H1 (cell line): ENCODE results near the gene BBS9. TPM values are rescaled to one million over a fixed set of nuclear protein-coding genes. Genes with fewer than 3 reads are reported as not detected.

Experiments
- CTCF ChIA-PET: fragments of 300-600 bp; sonication (Branson Sonifier 250); formaldehyde crosslinking; loops from one replicate; lab custom pipeline; 2021; ENCODE audit not compliant: partially characterized antibody; lab: Charles Lee
- POLR2A ChIA-PET: fragments of 300-600 bp; sonication (Branson Sonifier 250); formaldehyde crosslinking; loops from one replicate; lab custom pipeline; 2021; ENCODE audit warnings: inconsistent platforms; ENCODE audit not compliant: partially characterized antibody; lab: Charles Lee
- DNase-seq, 2 experiments: peaks; one replicate each; pipeline versions ENCODE4 v3.0.0 to v3.0.0-alpha.2; 2010 to 2022; ENCODE audit warnings: low spot score in 2 of 2, low read depth in 1 of 2, mixed read lengths in 1 of 2
- FAIRE-seq: peaks from 2 replicates; lab custom pipeline; 2011; peaks lifted over from hg19 to GRCh38; lab: Jason Lieb, UNC
- H2AFZ ChIP-seq: 2 replicates; pipeline ENCODE4 v1.8.1; 2012; ENCODE audit warnings: low read length, inconsistent platforms
- H2AK5ac ChIP-seq: 2 replicates; pipeline ENCODE4 v1.6.1; 2013; ENCODE audit warnings: low read depth, low read length
- H2BK120ac ChIP-seq: replicated peaks from 2 replicates; pipeline ENCODE3; 2013; ENCODE audit warnings: low read depth, low read length, inconsistent platforms
- H2BK12ac ChIP-seq: 2 replicates; pipeline ENCODE4 v1.6.1; 2013; ENCODE audit warnings: low read depth, low read length
- H2BK15ac ChIP-seq: 2 replicates; pipeline ENCODE4 v1.6.1; 2013; ENCODE audit warnings: low read length
- H2BK20ac ChIP-seq: 2 replicates; pipeline ENCODE4 v1.6.1; 2013; ENCODE audit warnings: low read length
- H2BK5ac ChIP-seq: 2 replicates; pipeline ENCODE4 v1.6.1; 2013; ENCODE audit warnings: low read depth, low read length
- H3K14ac ChIP-seq: 2 replicates; pipeline ENCODE4 v1.6.1; 2013; ENCODE audit warnings: inconsistent platforms; ENCODE audit not compliant: insufficient read length
- H3K18ac ChIP-seq: 2 replicates; pipeline ENCODE4 v1.6.1; 2013; ENCODE audit warnings: low read length; ENCODE audit errors: extremely low read depth
- H3K23ac ChIP-seq: 2 replicates; pipeline ENCODE4 v1.6.1; 2013; ENCODE audit warnings: inconsistent platforms; ENCODE audit not compliant: insufficient read length
- H3K23me2 ChIP-seq: 2 replicates; pipeline ENCODE4 v1.6.1; 2013; ENCODE audit warnings: low read depth, low read length
- H3K27ac ChIP-seq: 2 replicates; pipeline ENCODE4 v1.6.1; 2011; ENCODE audit warnings: low read depth, low read length, inconsistent platforms
- H3K27me3 ChIP-seq, 4 experiments: replicated peaks in 1 of 4; 1 replicate in 1 of 4; 2 replicates in 3 of 4; pipeline versions ENCODE4 v1.6.1 to v1.8.1; 2011 to 2013; ENCODE audit warnings: low read length in 3 of 4, mild to moderate bottlenecking in 3 of 4, inconsistent platforms in 2 of 4, mixed read lengths in 2 of 4, moderate library complexity in 1 of 4; ENCODE audit not compliant: control insufficient read depth in 3 of 4, insufficient read depth in 3 of 4; ENCODE audit errors: extremely low read depth in 1 of 4
- H3K36me3 ChIP-seq, 4 experiments: 2 replicates each; pipeline versions ENCODE4 v1.6.1 to v1.8.1; 2011 to 2013; ENCODE audit warnings: mild to moderate bottlenecking in 4 of 4, low read length in 3 of 4, moderate library complexity in 2 of 4, control low read depth in 1 of 4, inconsistent platforms in 1 of 4; ENCODE audit not compliant: insufficient read depth in 4 of 4, control insufficient read depth in 2 of 4
- H3K4ac ChIP-seq: replicated peaks from 2 replicates; pipeline ENCODE3; 2013; ENCODE audit warnings: low read length, low read depth, mixed read lengths, inconsistent platforms; ENCODE audit not compliant: insufficient read length
- H3K4me1 ChIP-seq, 4 experiments: replicated peaks in 1 of 4; 1 replicate in 1 of 4; 2 replicates in 3 of 4; pipeline versions ENCODE4 v1.6.1 to v1.8.1; 2011 to 2013; ENCODE audit warnings: low read length in 3 of 4, inconsistent platforms in 2 of 4, mixed read lengths in 1 of 4; ENCODE audit not compliant: insufficient read depth in 4 of 4, control insufficient read depth in 3 of 4
- H3K4me2 ChIP-seq, 2 experiments: 2 replicates each; pipeline versions ENCODE4 v1.6.1 to v1.8.1; 2011 to 2013; ENCODE audit warnings: low read depth in 2 of 2, low read length in 2 of 2, control low read depth in 1 of 2, inconsistent platforms in 1 of 2, mild to moderate bottlenecking in 1 of 2; ENCODE audit not compliant: insufficient read depth in 1 of 2
- H3K4me3 ChIP-seq, 4 experiments: fragments of 200-600, 300-600 bp in 1 of 4; sonication (generic), shearing (Covaris generic), sonication (Bioruptor Twin) in 1 of 4; 2 replicates each; pipeline versions ENCODE4 v1.5.1 to v1.8.1; 2011 to 2016; ENCODE audit warnings: low read length in 4 of 4, low read depth in 3 of 4, control low read depth in 2 of 4, inconsistent platforms in 2 of 4, mild to moderate bottlenecking in 2 of 4, mixed read lengths in 1 of 4, moderate library complexity in 1 of 4; ENCODE audit not compliant: insufficient read depth in 2 of 4; ENCODE audit errors: extremely low read depth in 1 of 4
- H3K56ac ChIP-seq: replicated peaks from 2 replicates; pipeline ENCODE3; 2013; ENCODE audit warnings: low read depth, mild to moderate bottlenecking, mixed read lengths, low read length, inconsistent platforms; ENCODE audit not compliant: insufficient read length
- H3K79me1 ChIP-seq: 2 replicates; pipeline ENCODE4 v1.6.1; 2013; ENCODE audit warnings: low read depth, low read length, control low read depth
- H3K79me2 ChIP-seq, 2 experiments: 2 replicates each; pipeline versions ENCODE4 v1.6.1 to v1.8.1; 2012 to 2013; ENCODE audit warnings: low read length in 2 of 2, mild to moderate bottlenecking in 2 of 2, inconsistent platforms in 1 of 2; ENCODE audit not compliant: insufficient read depth in 2 of 2, control insufficient read depth in 1 of 2
- H3K9ac ChIP-seq, 4 experiments: replicated peaks in 1 of 4; 1 replicate in 1 of 4; 2 replicates in 3 of 4; pipeline versions ENCODE4 v1.6.1 to v1.8.1; 2011 to 2013; ENCODE audit warnings: low read depth in 3 of 4, low read length in 3 of 4, control low read depth in 2 of 4, mild to moderate bottlenecking in 2 of 4, moderate library complexity in 2 of 4, inconsistent platforms in 1 of 4; ENCODE audit errors: extremely low read depth in 1 of 4
- H3K9me3 ChIP-seq, 2 experiments: 2 replicates each; pipeline versions ENCODE4 v1.6.1 to v1.8.1; 2012 to 2013; ENCODE audit warnings: mild to moderate bottlenecking in 2 of 2, moderate library complexity in 2 of 2, control low read depth in 1 of 2, inconsistent platforms in 1 of 2, low read depth in 1 of 2, low read length in 1 of 2, mixed read lengths in 1 of 2; ENCODE audit not compliant: insufficient read depth in 2 of 2
- H4K20me1 ChIP-seq, 2 experiments: replicated peaks in 1 of 2; 2 replicates each; pipeline versions ENCODE3 to v1.8.1; 2011 to 2013; ENCODE audit warnings: inconsistent platforms in 2 of 2, low read length in 2 of 2, mild to moderate bottlenecking in 1 of 2; ENCODE audit not compliant: insufficient read depth in 2 of 2, control insufficient read depth in 1 of 2
- H4K5ac ChIP-seq: 2 replicates; pipeline ENCODE4 v1.6.1; 2013; ENCODE audit warnings: low read length, low read depth, mixed read lengths, inconsistent platforms; ENCODE audit not compliant: insufficient read length
- H4K8ac ChIP-seq: 2 replicates; pipeline ENCODE4 v1.8.0; 2013; ENCODE audit warnings: mild to moderate bottlenecking, moderate library complexity, low read length, inconsistent platforms; ENCODE audit not compliant: insufficient read depth; ENCODE audit errors: extremely low read depth
- H4K91ac ChIP-seq: replicated peaks from 2 replicates; pipeline ENCODE3; 2013; ENCODE audit warnings: low read length, mixed read lengths, inconsistent platforms; ENCODE audit not compliant: insufficient read length
- CTBP2 ChIP-seq: IDR thresholded peaks from 2 replicates; pipeline ENCODE4 v1.7.0; 2011; ENCODE audit warnings: borderline replicate concordance, mild to moderate bottlenecking, moderate library complexity, mixed read lengths, low read length; ENCODE audit not compliant: insufficient read depth, insufficient read length
- NRF1 ChIP-seq: IDR thresholded peaks from 2 replicates; pipeline ENCODE4 v1.6.1; 2011; ENCODE audit warnings: mild to moderate bottlenecking, low read depth, low read length, improper control_type of control experiment
- SP2 ChIP-seq: IDR thresholded peaks from 2 replicates; pipeline ENCODE4 v1.6.1; 2012; ENCODE audit warnings: mild to moderate bottlenecking, low read length, inconsistent platforms
- TEAD4 ChIP-seq: IDR thresholded peaks from 2 replicates; pipeline ENCODE4 v1.6.1; 2012; ENCODE audit warnings: low read depth, low read length, inconsistent platforms, mixed read lengths
- ZNF274 ChIP-seq: IDR thresholded peaks from 2 replicates; pipeline ENCODE4 v1.7.0; 2012; ENCODE audit warnings: low read length, borderline replicate concordance; ENCODE audit errors: extremely low read depth
- WGBS, 2 experiments: shearing (Covaris generic) in 1 of 2; methylation state at CpG; one replicate each; pipeline versions ENCODE4 v1.1.6 to v1.1.7; 2013 to 2015; ENCODE audit warnings: low lambda C conversion rate in 2 of 2, mixed read lengths in 2 of 2, inconsistent platforms in 1 of 2, low coverage in 1 of 2, missing lambda C conversion rate in 1 of 2; ENCODE audit not compliant: insufficient replicate concordance in 2 of 2, insufficient coverage in 1 of 2, insufficient read length in 1 of 2; ENCODE audit errors: extremely low coverage in 1 of 2, missing lambda C conversion rate in 1 of 2; 5-methylcytosine and 5-hydroxymethylcytosine counted together
- polyA plus RNA-seq, 7 experiments: library from polyadenylated mRNA; depleted of rRNA in 3 of 7; stranded (reverse) in 5 of 7; unstranded in 2 of 7; fragments of >200 nt in 5 of 7; fragments of 200-250 nt in 2 of 7; gene quantifications; 1 replicate in 5 of 7; 2 replicates in 1 of 7; 4 replicates in 1 of 7; pipeline versions ENCODE4 v1.2.1 to v1.2.3, GENCODE V29; 2011 to 2013; ENCODE audit warnings: missing spikeins in 2 of 7, mixed read lengths in 2 of 7
- total RNA-seq: library from RNA; stranded (reverse); fragmentation: NEBNext Ultra II Directional; extraction: Animal tissue kit (Norgen Biotek cat#: 25700); gene quantifications from 2 replicates; pipeline ENCODE4 v1.2.1, GENCODE V29; 2021

The BBS9 gene
- total and polyA plus RNA-seq, 2 of the 8 experiments (the other 6 are each of a cell fraction or from before 2014, with no cell fraction given) = 22.3 to 37.0 TPM

DNA sequence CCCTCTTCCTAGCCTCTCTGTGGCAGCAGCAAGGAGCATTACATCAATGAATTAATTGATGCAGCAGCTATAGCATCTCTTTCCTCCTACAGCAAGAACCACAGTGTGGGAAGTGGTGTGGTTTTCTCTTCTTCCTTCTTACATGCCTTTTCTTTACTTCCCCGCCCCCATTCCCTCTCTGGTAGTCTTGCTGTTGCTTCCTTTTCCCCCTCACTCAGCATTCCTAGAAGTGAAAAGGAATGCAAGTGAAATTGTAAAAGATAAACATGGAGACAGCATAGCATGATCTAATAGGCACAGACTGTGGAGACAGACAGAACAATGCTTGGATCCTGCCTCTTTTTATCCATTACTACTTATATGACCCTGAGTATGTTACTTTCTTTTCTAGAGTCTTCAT lies 405.5 kb downstream of the BBS9 start:
- H3K27me3 ChIP-seq = no peaks in the 10 kb centered on the region
- no peak overlapping the region for H3K56ac ChIP-seq
- no peak for TF ChIP-seq NRF1
- no peak for TF ChIP-seq ZNF274
- TF ChIP-seq TEAD4 = no peak
- TF ChIP-seq SP2 = no peak
- TF ChIP-seq CTBP2 = no peak
- H3K9me3 ChIP-seq = peaks cover 8 to 9% of the 10 kb centered on the region in 2 experiments
- no peak overlapping the region for H3K9ac ChIP-seq
- H3K79me1 ChIP-seq = no peaks in the 10 kb centered on the region
- no peak overlapping the region for H3K23ac ChIP-seq
- H3K18ac ChIP-seq = no peak overlapping the region
- H2AK5ac ChIP-seq = no peak overlapping the region
- no peak overlapping the region for H4K5ac ChIP-seq
- POLR2A ChIA-PET = no interaction called here
- H3K14ac ChIP-seq = no peak overlapping the region
- H2BK20ac ChIP-seq = no peak overlapping the region
- no peak overlapping the region for H4K8ac ChIP-seq
- WGBS, 2 experiments = 57% methylated on average over 1 of the region's 1 CpG; no CpG with 5 or more reads in 1 of the 2 experiments
- H2BK120ac ChIP-seq = no peak overlapping the region
- CTCF ChIA-PET = no interaction called here
- H3K4me2 ChIP-seq = no peak overlapping the region
- no peak overlapping the region for H2AFZ ChIP-seq
- H3K4ac ChIP-seq = no peak overlapping the region
- H2BK15ac ChIP-seq = no peak overlapping the region
- no peaks in the 10 kb centered on the region for H3K79me2 ChIP-seq
- H3K23me2 ChIP-seq = no peaks in the 10 kb centered on the region
- no peak overlapping the region for H3K4me3 ChIP-seq
- no peak for DNase-seq
- H2BK12ac ChIP-seq = no peak overlapping the region
- peaks cover 0 to 12% (median 6%) of the 10 kb centered on the region in 4 experiments; a peak in 3 of 8 replicates for H3K36me3 ChIP-seq
- H4K91ac ChIP-seq = no peak overlapping the region
- H3K27ac ChIP-seq = no peak overlapping the region
- no peak for FAIRE-seq
- H3K4me1 ChIP-seq = peaks cover 0 to 8% (median 2%) of the 10 kb centered on the region in 4 experiments; a peak in 2 of 7 replicates
- no peaks in the 10 kb centered on the region for H4K20me1 ChIP-seq
- H2BK5ac ChIP-seq = no peak overlapping the region
